ENCODE data around the gene SFMBT2. TPM values are rescaled to one million over a fixed set of nuclear protein-coding genes. Genes with fewer than 3 reads are reported as not detected.

The SFMBT2 gene
- total RNA-seq, 2 experiments from 2014 or later: 50.6 to 52.4 TPM

GRCh38 chr10:7121154-7121797 lies 289.6 kb downstream of the SFMBT2 start:
- peaks cover 5% of the 10 kb centered on the region for H3K4me1 Mint-ChIP-seq
- DNase-seq: peak; percentile 71
- H3K9me3 Mint-ChIP-seq: no peaks in the 10 kb centered on the region
- H3K4me3 Mint-ChIP-seq: no peak overlapping the region
- H3K36me3 Mint-ChIP-seq: no peaks in the 10 kb centered on the region
- POLR2A ChIA-PET: interaction anchor here (0.8 to 1.7 kb wide), 3 partner anchors 287 to 291 kb away, joined by 3 to 7 read pairs (median 6); partner anchors contain the start of gene SFMBT2
- peaks cover 45% of the 10 kb centered on the region for H3K27me3 Mint-ChIP-seq
- H3K27ac Mint-ChIP-seq: no peak overlapping the region
- peak; percentile 85 for ATAC-seq (ENCODE audit: low read depth)

GRCh38 chr10:7119325-7120015 lies 291.4 kb downstream of the SFMBT2 start:
- no peak for DNase-seq
- Mint-ChIP-seq H3K4me3 (no peak overlapping the region), H3K9me3 (no peaks in the 10 kb centered on the region), H3K36me3 (no peaks in the 10 kb centered on the region), H3K27me3 (peaks cover 47% of the 10 kb centered on the region), H3K4me1 (peaks cover 5% of the 10 kb centered on the region), H3K27ac (no peak overlapping the region)
- POLR2A ChIA-PET: no interaction called here
- no peak for ATAC-seq (ENCODE audit: low read depth)

GRCh38 chr10:7117806-7118674 lies 292.8 kb downstream of the SFMBT2 start:
- no peak for ATAC-seq (ENCODE audit: low read depth)
- DNase-seq: no peak
- Mint-ChIP-seq H3K4me3 (no peak overlapping the region), H3K27ac (no peak overlapping the region), H3K36me3 (no peaks in the 10 kb centered on the region), H3K4me1 (peaks cover 5% of the 10 kb centered on the region), H3K9me3 (no peaks in the 10 kb centered on the region), H3K27me3 (peaks cover 49% of the 10 kb centered on the region)
- POLR2A ChIA-PET: no interaction called here

- H3K27ac Mint-ChIP-seq: no peak overlapping the region
- peaks cover 43% of the 10 kb centered on the region for H3K27me3 Mint-ChIP-seq
- no peak overlapping the region for H3K4me3 Mint-ChIP-seq
- peaks cover 5% of the 10 kb centered on the region for H3K4me1 Mint-ChIP-seq
- H3K36me3 Mint-ChIP-seq: no peaks in the 10 kb centered on the region
- POLR2A ChIA-PET: no interaction called here
- H3K9me3 Mint-ChIP-seq: no peaks in the 10 kb centered on the region
- ATAC-seq (ENCODE audit: low read depth) (no peak), DNase-seq (no peak)
Measured at GRCh38 chr10:7117177-7117799, 293.5 kb downstream of the SFMBT2 start.

- POLR2A ChIA-PET: no interaction called here
- ATAC-seq (ENCODE audit: low read depth) (no peak), DNase-seq (no peak)
- H3K36me3 Mint-ChIP-seq: no peaks in the 10 kb centered on the region
- no peak overlapping the region for H3K27ac Mint-ChIP-seq
- H3K4me3 Mint-ChIP-seq: no peak overlapping the region
- H3K4me1 Mint-ChIP-seq: no peaks in the 10 kb centered on the region
- H3K27me3 Mint-ChIP-seq: peaks cover 25% of the 10 kb centered on the region
- peaks cover 5% of the 10 kb centered on the region for H3K9me3 Mint-ChIP-seq
Measured at GRCh38 chr10:7111561-7111960, 299.3 kb downstream of the SFMBT2 start.

- Mint-ChIP-seq H3K9me3 (peaks cover 5% of the 10 kb centered on the region), H3K36me3 (no peaks in the 10 kb centered on the region), H3K4me3 (no peak overlapping the region), H3K27me3 (peaks cover 20% of the 10 kb centered on the region), H3K4me1 (no peaks in the 10 kb centered on the region), H3K27ac (no peak overlapping the region)
- no peak for ATAC-seq (ENCODE audit: low read depth)
- DNase-seq: no peak
- POLR2A ChIA-PET: no interaction called here
Measured at GRCh38 chr10:7111089-7111488, 299.7 kb downstream of the SFMBT2 start.

Data from activated naive CD8-positive, alpha-beta T cell treated with anti-CD3 and anti-CD28 coated beads, Interleukin-2, amount 10 ng/mL, durations not matched to agents 7 days and 5 days (primary cell).